ENCODE measurements around the gene CLEC1A. TPM values are rescaled to one million over a fixed set of nuclear protein-coding genes. Genes with fewer than 3 reads are reported as not detected.

The CLEC1A gene
- total RNA-seq, 2 experiments from 2014 or later, result not detected

DNA sequence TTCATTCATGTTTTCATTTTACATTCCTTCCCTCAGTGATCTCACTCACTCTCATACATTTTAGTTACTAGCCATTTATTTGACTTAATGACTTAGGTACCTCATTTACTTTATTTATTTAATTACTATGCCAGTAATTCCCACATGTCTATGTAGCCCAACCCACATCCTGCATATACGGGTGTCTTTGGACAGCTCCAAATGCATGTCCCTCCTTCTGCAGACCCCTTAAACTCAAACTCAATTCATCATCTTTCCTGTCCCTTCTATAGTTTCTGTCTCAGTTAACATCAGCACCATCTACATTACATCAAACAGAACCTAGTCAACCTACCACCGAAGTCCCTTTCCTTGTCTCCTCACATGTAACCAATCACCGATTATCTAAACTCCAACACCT, 2.8 kb downstream of the CLEC1A start:
- no peak overlapping the region for H3K4me3 Mint-ChIP-seq
- H3K9me3 Mint-ChIP-seq, result no peaks in the 10 kb centered on the region
- ChIA-PET POLR2A (no interaction called here), CTCF (no interaction called here)
- intact Hi-C loops (cut with micrococcal nuclease), result loop anchor here (2.0 kb wide), 1 partner anchor 27 kb away; no protein-coding TSS in a partner anchor
- peaks cover under 1% of the 10 kb centered on the region for H3K27me3 Mint-ChIP-seq
- H3K36me3 Mint-ChIP-seq, result no peaks in the 10 kb centered on the region
- no peak for DNase-seq
- H3K27ac Mint-ChIP-seq, result no peak overlapping the region
- no peaks in the 10 kb centered on the region for H3K4me1 Mint-ChIP-seq (ENCODE audit: low read depth)

DNA sequence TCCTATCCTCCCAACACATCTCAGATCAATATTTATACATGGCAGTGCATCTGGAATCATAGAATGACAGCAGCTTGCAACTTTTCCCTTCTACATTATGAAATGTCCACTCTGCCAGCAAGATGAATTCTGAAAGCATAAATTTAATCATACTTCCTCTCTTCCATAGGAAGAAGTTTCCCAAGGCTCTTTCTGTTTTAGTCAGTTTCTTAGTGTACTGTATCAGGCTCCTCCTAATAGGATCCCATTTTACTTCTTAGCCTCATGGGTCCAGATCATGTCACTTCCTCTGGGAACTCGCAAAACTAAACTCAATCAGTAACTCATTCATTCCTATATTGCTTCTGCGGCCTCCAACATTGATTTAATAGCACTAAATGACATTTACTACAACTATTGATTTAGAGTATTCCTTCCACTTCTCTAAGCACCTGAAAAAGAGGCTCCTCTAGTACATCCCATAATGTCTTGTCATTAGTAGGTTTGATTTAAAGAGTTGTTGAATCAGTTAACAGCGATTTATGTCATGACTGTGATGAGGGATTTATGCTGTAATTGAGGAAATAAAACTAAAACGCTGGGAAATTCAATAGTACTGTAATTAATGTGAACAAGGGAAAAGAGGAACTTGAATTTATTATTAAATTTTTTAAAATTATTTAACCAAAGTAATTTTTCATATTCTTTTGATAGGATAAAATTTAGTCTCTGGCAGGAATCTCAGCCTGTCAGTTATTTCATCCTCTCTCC, 4.0 kb downstream of the CLEC1A start:
- intact Hi-C loops (cut with micrococcal nuclease), result loop anchor here (2.0 kb wide), 1 partner anchor 26 kb away; no protein-coding TSS in a partner anchor
- H3K27me3 Mint-ChIP-seq, result peaks cover 5% of the 10 kb centered on the region
- H3K9me3 Mint-ChIP-seq, result no peaks in the 10 kb centered on the region
- no peak overlapping the region for H3K4me3 Mint-ChIP-seq
- ChIA-PET CTCF (no interaction called here), POLR2A (no interaction called here)
- peaks cover 3% of the 10 kb centered on the region for H3K4me1 Mint-ChIP-seq (ENCODE audit: low read depth)
- DNase-seq, result no peak
- H3K27ac Mint-ChIP-seq, result no peak overlapping the region
- no peaks in the 10 kb centered on the region for H3K36me3 Mint-ChIP-seq

DNA sequence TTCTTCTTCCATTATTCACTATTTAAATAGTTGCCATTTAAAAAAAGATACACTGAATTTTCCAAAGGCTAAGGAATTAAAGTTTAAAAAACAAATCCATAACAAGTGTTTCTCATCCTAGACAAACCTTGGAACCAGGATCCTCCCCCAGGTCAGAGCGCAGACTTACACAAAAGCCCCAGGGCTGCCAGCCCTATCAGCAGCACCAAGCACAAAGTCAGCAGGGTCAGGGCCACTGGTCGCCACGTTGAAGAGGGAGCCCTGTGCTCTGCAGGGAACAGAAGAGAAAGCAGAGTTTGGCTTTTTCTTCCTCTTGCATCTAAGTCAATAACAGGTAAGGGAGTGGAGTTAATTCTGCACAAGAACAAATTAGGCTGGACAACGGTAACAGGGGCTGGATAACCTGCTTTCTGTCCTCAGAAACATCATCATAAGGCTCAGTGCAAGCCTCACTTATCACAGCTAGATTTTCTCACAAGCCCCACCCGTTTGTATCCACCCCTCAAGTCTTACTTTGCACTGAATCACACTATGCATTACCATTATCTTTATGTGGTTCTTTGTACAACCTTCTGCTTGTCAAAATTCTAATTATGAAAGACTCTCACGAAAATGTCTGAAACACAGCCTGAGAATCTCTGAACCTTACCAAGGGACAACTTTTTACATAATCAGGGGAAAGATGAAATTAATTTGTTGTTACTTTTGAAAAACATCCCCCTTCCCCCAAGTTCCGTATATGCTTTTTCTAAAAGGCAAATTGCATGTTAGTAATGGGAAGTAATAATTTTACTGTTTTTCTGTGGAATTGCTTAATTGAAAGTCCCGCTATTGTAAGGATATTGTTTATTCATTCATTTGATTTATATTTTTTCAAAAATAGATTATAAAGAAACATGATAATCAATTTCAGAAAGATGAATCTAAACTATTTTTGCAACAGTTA, 9.6 kb downstream of the CLEC1A start:
- H3K27me3 Mint-ChIP-seq, result peaks cover 10% of the 10 kb centered on the region
- POLR2A ChIA-PET, result no interaction called here

DNA sequence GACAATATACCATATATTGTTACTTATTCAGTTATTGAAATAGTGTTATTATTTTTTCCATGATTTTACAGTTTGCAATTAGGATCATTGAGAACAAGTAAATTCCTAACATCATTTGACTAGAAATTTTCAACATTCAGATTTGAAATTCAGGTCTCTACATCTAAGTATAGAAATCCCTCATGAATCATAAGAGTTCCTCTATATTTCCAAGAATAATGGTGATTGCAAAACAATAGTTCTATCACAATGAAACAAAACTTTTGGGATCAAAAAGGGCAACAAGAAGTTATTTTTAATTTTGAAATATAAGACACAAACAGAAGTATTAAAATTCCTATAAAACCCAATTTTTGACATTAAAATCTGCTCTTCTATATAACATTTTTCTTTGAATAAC, 10.8 kb downstream of the CLEC1A start:
- H3K27ac Mint-ChIP-seq, result no peak overlapping the region
- no peak overlapping the region for H3K4me3 Mint-ChIP-seq
- peaks cover 3% of the 10 kb centered on the region for H3K4me1 Mint-ChIP-seq (ENCODE audit: low read depth)
- intact Hi-C loops (cut with micrococcal nuclease), result no loop called here
- DNase-seq, result no peak
- H3K27me3 Mint-ChIP-seq, result peaks cover 12% of the 10 kb centered on the region
- CTCF ChIA-PET, result no interaction called here
- POLR2A ChIA-PET, result no interaction called here
- H3K9me3 Mint-ChIP-seq, result peaks cover 10% of the 10 kb centered on the region
- peaks cover 4% of the 10 kb centered on the region for H3K36me3 Mint-ChIP-seq

More for the DNA sequence above, 9.6 kb downstream of the CLEC1A start:
- Mint-ChIP-seq H3K4me1 (ENCODE audit: low read depth) (peaks cover 3% of the 10 kb centered on the region), H3K36me3 (peaks cover 1% of the 10 kb centered on the region), H3K9me3 (peaks cover 4% of the 10 kb centered on the region), H3K27ac (no peak overlapping the region), H3K4me3 (no peak overlapping the region)
- no peak for DNase-seq
- intact Hi-C loops (cut with micrococcal nuclease), result no loop called here
- CTCF ChIA-PET, result no interaction called here

DNA sequence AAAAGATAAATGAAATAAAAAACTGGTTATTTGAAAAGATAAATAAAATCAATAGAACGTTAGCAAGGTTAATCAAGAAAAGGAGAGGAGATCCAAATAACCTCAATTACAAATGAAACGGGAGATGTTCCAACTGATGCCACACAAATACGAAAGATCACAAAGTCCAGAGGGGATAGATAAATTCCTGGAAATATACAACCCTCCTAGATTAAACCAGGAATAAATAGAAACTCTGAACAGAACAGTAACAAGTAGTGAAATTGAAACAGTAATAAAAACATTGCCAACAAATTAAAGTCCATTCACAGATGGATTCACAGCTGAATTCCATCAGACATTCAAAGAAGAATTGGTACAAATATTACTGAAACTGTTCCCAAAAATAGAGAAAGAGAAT, 12.4 kb downstream of the CLEC1A start:
- H3K9me3 Mint-ChIP-seq, result peaks cover 10% of the 10 kb centered on the region
- H3K4me1 Mint-ChIP-seq (ENCODE audit: low read depth), result peaks cover 3% of the 10 kb centered on the region
- no peak for DNase-seq
- H3K27me3 Mint-ChIP-seq, result peaks cover 17% of the 10 kb centered on the region
- POLR2A ChIA-PET, result no interaction called here
- intact Hi-C loops (cut with micrococcal nuclease), result no loop called here
- H3K36me3 Mint-ChIP-seq, result peaks cover 4% of the 10 kb centered on the region
- CTCF ChIA-PET, result no interaction called here
- H3K27ac Mint-ChIP-seq, result no peak overlapping the region
- no peak overlapping the region for H3K4me3 Mint-ChIP-seq

DNA sequence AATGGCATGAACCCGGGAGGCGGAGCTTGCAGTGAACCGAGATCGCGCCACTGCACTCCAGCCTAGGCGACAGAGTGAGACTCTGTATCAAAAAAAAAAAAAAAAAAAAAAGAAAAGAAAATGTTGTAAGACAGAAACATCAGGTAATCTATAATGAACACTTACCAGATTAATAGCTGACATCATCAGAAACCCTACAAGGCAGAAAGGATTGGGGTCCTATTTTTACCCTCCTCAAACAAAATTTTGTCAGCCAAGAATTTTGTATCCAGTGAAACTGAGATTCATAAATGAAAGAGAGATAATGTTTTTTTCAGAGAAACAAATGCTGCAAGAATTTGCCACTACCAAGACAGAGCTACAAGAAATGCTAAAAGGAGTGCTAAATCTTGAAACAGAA, 14.1 kb downstream of the CLEC1A start:
- Mint-ChIP-seq H3K4me1 (ENCODE audit: low read depth) (no peaks in the 10 kb centered on the region), H3K9me3 (peaks cover 10% of the 10 kb centered on the region), H3K27me3 (peaks cover 18% of the 10 kb centered on the region), H3K36me3 (peaks cover 4% of the 10 kb centered on the region), H3K27ac (no peak overlapping the region), H3K4me3 (no peak overlapping the region)
- intact Hi-C loops (cut with micrococcal nuclease), result no loop called here
- CTCF ChIA-PET, result no interaction called here
- DNase-seq, result no peak
- POLR2A ChIA-PET, result no interaction called here

DNA sequence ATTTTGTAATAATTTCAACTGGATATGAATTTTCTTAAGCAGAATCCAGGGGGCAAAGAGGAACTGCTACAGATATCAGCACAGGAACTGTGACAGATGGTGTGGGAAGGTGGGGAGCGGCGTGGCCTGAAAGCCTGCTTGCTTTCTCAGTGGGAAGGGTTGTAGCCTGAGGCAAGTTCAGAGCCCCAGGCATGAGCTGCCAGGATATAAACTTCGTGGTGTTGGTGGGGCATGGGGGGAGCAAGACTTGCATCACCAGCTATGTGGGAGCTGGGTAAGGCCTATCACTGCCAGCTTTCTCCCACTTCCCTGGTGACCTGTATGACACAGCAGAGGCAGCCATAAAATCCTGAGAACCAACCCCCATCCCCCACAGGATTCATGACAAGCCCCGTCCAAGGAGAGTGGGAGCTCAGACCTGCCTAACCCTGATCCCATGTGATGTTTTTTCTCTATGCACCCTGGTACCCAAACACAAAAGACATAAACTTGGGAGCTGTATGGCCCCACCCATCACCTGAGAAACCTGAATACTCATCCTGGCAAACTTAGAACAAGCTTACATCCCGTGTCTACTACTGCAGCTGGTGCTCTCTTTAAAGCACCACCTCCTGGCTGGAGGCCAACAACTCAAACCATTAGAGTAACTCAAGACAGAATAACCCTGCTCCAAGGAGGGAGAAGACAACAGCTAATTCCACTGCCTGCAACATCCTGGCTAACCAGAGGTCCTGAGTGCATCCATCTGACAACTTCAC, 16.5 kb downstream of the CLEC1A start:
- Mint-ChIP-seq H3K27me3 (peaks cover 25% of the 10 kb centered on the region), H3K4me1 (ENCODE audit: low read depth) (no peaks in the 10 kb centered on the region), H3K4me3 (no peak overlapping the region), H3K9me3 (peaks cover 10% of the 10 kb centered on the region), H3K27ac (no peak overlapping the region), H3K36me3 (peaks cover 4% of the 10 kb centered on the region)
- intact Hi-C loops (cut with micrococcal nuclease), result no loop called here
- DNase-seq, result no peak
- POLR2A ChIA-PET, result no interaction called here
- CTCF ChIA-PET, result interaction anchor here (1.6 kb wide), 1 partner anchor 57 kb away, joined by 5 read pairs; no protein-coding TSS in a partner anchor

DNA sequence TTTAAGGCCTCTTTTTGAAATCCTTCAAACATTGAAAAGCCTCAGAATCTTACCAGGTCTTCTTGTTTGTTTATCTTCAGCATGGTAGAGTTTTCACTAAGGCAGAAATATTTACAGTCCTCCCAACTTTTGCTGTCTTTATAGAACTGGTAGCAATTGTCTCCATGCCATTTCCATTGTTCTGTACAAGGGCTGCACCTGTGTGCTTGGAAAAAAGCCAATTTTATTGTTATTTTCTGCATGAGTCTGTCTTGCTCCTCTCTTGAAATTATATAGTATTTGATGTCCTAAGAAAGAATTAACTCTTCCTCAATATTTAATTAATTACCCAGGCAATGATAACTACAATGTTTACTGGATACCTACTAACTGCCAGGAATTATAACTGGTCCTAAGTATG, 23.3 kb downstream of the CLEC1A start:
- DNase-seq, result no peak
- POLR2A ChIA-PET, result no interaction called here
- no peak overlapping the region for H3K27ac Mint-ChIP-seq
- CTCF ChIA-PET, result no interaction called here
- intact Hi-C loops (cut with micrococcal nuclease), result no loop called here
- peaks cover 19% of the 10 kb centered on the region for H3K27me3 Mint-ChIP-seq
- H3K4me3 Mint-ChIP-seq, result no peak overlapping the region
- H3K36me3 Mint-ChIP-seq, result no peaks in the 10 kb centered on the region
- no peaks in the 10 kb centered on the region for H3K4me1 Mint-ChIP-seq (ENCODE audit: low read depth)
- no peaks in the 10 kb centered on the region for H3K9me3 Mint-ChIP-seq

DNA sequence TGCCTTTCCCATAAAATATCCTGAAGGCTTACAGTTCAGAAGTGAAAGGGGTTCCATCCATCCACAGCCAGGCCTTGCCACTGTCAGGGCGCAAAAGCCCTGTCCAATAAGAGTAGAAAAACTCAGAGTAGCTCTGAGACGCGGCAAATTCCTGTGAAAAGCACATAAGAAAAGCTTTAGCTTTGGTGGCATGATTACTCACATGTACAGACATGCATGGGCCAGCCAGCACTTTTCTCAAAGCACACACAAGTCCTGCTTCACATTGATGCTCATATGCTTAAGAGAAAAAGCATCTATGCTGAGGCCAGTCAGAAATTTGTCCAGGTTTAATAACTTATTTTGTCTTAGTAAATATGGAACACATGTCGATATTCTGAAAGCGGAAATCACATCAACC, 25.5 kb downstream of the CLEC1A start:
- ChIA-PET POLR2A (no interaction called here), CTCF (no interaction called here)
- Mint-ChIP-seq H3K9me3 (no peaks in the 10 kb centered on the region), H3K4me1 (ENCODE audit: low read depth) (no peaks in the 10 kb centered on the region), H3K4me3 (no peak overlapping the region), H3K27ac (no peak overlapping the region), H3K27me3 (peaks cover 11% of the 10 kb centered on the region), H3K36me3 (no peaks in the 10 kb centered on the region)
- DNase-seq, result no peak
- intact Hi-C loops (cut with micrococcal nuclease), result no loop called here

DNA sequence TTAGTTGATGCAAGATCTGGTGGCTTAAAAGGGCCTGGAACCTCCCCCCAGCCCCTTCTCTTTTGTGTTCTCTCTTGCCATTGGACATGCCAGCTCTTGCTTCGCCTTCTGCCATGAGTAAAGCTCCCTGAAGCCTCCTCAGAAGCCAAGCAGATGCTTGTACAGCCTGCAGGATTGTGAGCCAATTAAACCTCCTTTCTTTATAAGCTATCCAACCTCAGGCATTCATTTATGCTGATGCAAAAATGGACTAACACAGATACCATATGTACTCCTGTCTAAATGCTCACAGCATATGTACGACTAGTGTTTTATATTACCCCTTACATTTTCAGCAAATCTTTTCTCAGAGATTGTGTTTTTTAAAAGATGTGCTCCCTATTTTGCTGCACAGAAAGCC, 26.7 kb downstream of the CLEC1A start:
- H3K4me3 Mint-ChIP-seq, result no peak overlapping the region
- ChIA-PET CTCF (no interaction called here), POLR2A (no interaction called here)
- DNase-seq, result no peak
- peaks cover 11% of the 10 kb centered on the region for H3K27me3 Mint-ChIP-seq
- intact Hi-C loops (cut with micrococcal nuclease), result no loop called here
- no peaks in the 10 kb centered on the region for H3K36me3 Mint-ChIP-seq
- H3K4me1 Mint-ChIP-seq (ENCODE audit: low read depth), result no peaks in the 10 kb centered on the region
- H3K27ac Mint-ChIP-seq, result no peak overlapping the region
- no peaks in the 10 kb centered on the region for H3K9me3 Mint-ChIP-seq

DNA sequence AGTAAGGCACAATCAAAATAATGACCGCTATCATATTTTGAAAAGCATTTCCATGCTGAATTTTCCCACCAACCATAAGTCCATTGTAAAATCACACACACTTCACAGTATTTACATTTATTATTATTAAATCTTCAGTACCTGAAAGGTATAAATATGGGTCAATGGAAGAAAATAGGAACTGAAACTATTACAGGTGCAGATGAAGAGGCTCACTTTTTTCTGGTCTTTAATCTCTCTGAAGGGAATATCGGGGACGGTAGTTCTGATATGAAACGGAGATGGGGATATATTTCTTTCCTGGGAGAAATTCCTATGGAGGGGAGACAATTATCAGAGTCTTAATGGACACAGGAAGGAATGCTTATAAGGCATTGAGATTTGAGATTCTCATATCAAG, 28.4 kb downstream of the CLEC1A start:
- Mint-ChIP-seq H3K36me3 (no peaks in the 10 kb centered on the region), H3K4me1 (ENCODE audit: low read depth) (no peaks in the 10 kb centered on the region), H3K27me3 (peaks cover 11% of the 10 kb centered on the region), H3K27ac (no peak overlapping the region), H3K4me3 (no peak overlapping the region), H3K9me3 (no peaks in the 10 kb centered on the region)
- intact Hi-C loops (cut with micrococcal nuclease), result no loop called here
- ChIA-PET POLR2A (no interaction called here), CTCF (no interaction called here)
- DNase-seq, result no peak

DNA sequence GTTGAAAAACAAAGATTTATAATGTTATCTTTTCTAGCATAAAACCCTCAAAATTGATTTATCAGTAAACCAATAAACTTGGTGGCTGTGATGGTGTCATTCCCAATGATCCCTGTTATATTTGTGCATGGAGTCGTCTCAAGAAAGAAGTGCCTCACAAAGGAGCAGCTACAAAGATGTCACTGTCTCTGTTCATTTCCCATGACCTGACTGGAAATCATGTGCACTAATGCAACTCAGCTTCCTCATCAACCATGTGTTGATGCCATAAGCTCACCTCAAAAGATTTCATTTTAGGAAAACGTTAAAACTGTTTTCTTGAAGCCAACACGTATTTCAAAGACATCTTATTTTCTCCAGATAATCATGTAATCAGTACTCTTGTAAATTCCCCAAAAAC, 28.8 kb downstream of the CLEC1A start:
- no peak overlapping the region for H3K4me3 Mint-ChIP-seq

More for the DNA sequence above, 28.8 kb downstream of the CLEC1A start:
- no peaks in the 10 kb centered on the region for H3K36me3 Mint-ChIP-seq
- DNase-seq, result no peak
- no peaks in the 10 kb centered on the region for H3K4me1 Mint-ChIP-seq (ENCODE audit: low read depth)
- peaks cover 11% of the 10 kb centered on the region for H3K27me3 Mint-ChIP-seq
- intact Hi-C loops (cut with micrococcal nuclease), result loop anchor here (2.0 kb wide), 1 partner anchor 25 kb away; no protein-coding TSS in a partner anchor
- no peaks in the 10 kb centered on the region for H3K9me3 Mint-ChIP-seq
- ChIA-PET POLR2A (no interaction called here), CTCF (no interaction called here)
- no peak overlapping the region for H3K27ac Mint-ChIP-seq

Measured in activated CD4-positive, alpha-beta memory T cell treated with anti-CD3 and anti-CD28 coated beads for 36 hours (primary cell).